ENCODE results near the gene APBB3. TPM values are rescaled to one million over a fixed set of nuclear protein-coding genes. Genes with fewer than 3 reads are reported as not detected.

Gene APBB3
- total RNA-seq, 4 donors from 2014 or later, result 6.8 to 12.5 (median 11.8) TPM

- H3K4me3 ChIP-seq, result peak overlapping the region; percentile 69 to 87 (median 72)
- TF ChIP-seq POLR2A (IDR thresholded peaks at IDR 0.05; ENCODE audit: low read depth), result no peak
- TF ChIP-seq CTCF (IDR thresholded peaks at IDR 0.05), result no peak
- TF ChIP-seq POLR2AphosphoS5 (IDR thresholded peaks at IDR 0.05), result no peak
- no peak for TF ChIP-seq EP300 (IDR thresholded peaks at IDR 0.05)
- H3K27ac ChIP-seq (replicated peaks in 1 of 4), result peak overlapping the region; percentile 12 to 90 (median 86)
- H3K4me1 ChIP-seq, result peaks cover 32 to 45% (median 42%) of the 10 kb centered on the region in 4 donors
- no peaks in the 10 kb centered on the region for H3K9me3 ChIP-seq
- WGBS, result 6% methylated on average over 6 of the region's 6 CpGs
- H3K27me3 ChIP-seq, result no peaks in the 10 kb centered on the region
- peaks cover 5 to 41% (median 22%) of the 10 kb centered on the region in 4 donors for H3K36me3 ChIP-seq
- intact Hi-C loops (cut with DNase I), result no loop called here
- DNase-seq (ENCODE audit: extremely low spot score), result no peak
Observed at GRCh38 chr5:140556438-140556837, 8.0 kb downstream of the APBB3 start.

GRCh38 chr5:140555747-140556312 lies 8.6 kb downstream of the APBB3 start:
- Histone ChIP-seq H3K4me1 (peaks cover 32 to 42% (median 41%) of the 10 kb centered on the region in 4 donors), H3K9me3 (no peaks in the 10 kb centered on the region), H3K27me3 (no peaks in the 10 kb centered on the region), H3K4me3 (peak overlapping the region in 3 of 4 donors; percentile 69 to 87 (median 73)), H3K36me3 (peaks cover 5 to 41% (median 26%) of the 10 kb centered on the region in 4 donors), H3K27ac (replicated peaks in 1 of 4) (peak overlapping the region; percentile 2 to 90 (median 50))
- DNase-seq (ENCODE audit: extremely low spot score), result no peak
- 92% methylated on average over 1 of the region's 1 CpG for WGBS
- TF ChIP-seq CTCF (IDR thresholded peaks at IDR 0.05), result no peak
- no peak for TF ChIP-seq EP300 (IDR thresholded peaks at IDR 0.05)
- TF ChIP-seq POLR2AphosphoS5 (IDR thresholded peaks at IDR 0.05), result no peak
- intact Hi-C loops (cut with DNase I), result no loop called here

GRCh38 chr5:140554454-140554853 lies 9.9 kb downstream of the APBB3 start:
- DNase-seq (ENCODE audit: extremely low spot score), result no peak
- no peaks in the 10 kb centered on the region for H3K9me3 ChIP-seq
- peaks cover 5 to 41% (median 30%) of the 10 kb centered on the region in 4 donors for H3K36me3 ChIP-seq
- 66% methylated on average over 2 of the region's 2 CpGs for WGBS
- no peak overlapping the region for H3K4me3 ChIP-seq
- H3K27ac ChIP-seq (replicated peaks in 1 of 4), result peak overlapping the region in 2 of 4 donors; percentile 15 to 98
- intact Hi-C loops (cut with DNase I), result loop anchor here (5.0 kb wide), 1 partner anchor 83 kb away; the partner anchor contains the start of gene TMCO6
- TF ChIP-seq POLR2AphosphoS5 (IDR thresholded peaks at IDR 0.05) (no peak), EP300 (IDR thresholded peaks at IDR 0.05) (no peak)
- H3K4me1 ChIP-seq, result peaks cover 43 to 55% (median 55%) of the 10 kb centered on the region in 4 donors
- H3K27me3 ChIP-seq, result no peaks in the 10 kb centered on the region

GRCh38 chr5:140553657-140554056 lies 10.7 kb downstream of the APBB3 start:
- intact Hi-C loops (cut with DNase I), result loop anchor here (5.0 kb wide), 1 partner anchor 84 kb away; the partner anchor contains the start of gene TMCO6
- DNase-seq (ENCODE audit: extremely low spot score), result no peak
- Histone ChIP-seq H3K4me3 (no peak overlapping the region), H3K9me3 (no peaks in the 10 kb centered on the region), H3K4me1 (peaks cover 51 to 63% (median 62%) of the 10 kb centered on the region in 4 donors), H3K36me3 (peaks cover 5 to 39% (median 28%) of the 10 kb centered on the region in 4 donors), H3K27ac (replicated peaks in 1 of 4) (peak overlapping the region in 2 of 4 donors; percentile 22 to 98), H3K27me3 (no peaks in the 10 kb centered on the region)
- TF ChIP-seq POLR2A (IDR thresholded peaks at IDR 0.05; ENCODE audit: low read depth) (no peak), EP300 (IDR thresholded peaks at IDR 0.05) (no peak), CTCF (IDR thresholded peaks at IDR 0.05) (no peak), POLR2AphosphoS5 (IDR thresholded peaks at IDR 0.05) (no peak)
- WGBS, result 82% methylated on average over 2 of the region's 2 CpGs

- no peak for TF ChIP-seq CTCF (IDR thresholded peaks at IDR 0.05)
- no peak for TF ChIP-seq EP300 (IDR thresholded peaks at IDR 0.05)
- no peak for TF ChIP-seq POLR2A (IDR thresholded peaks at IDR 0.05; ENCODE audit: low read depth)
- no peak for TF ChIP-seq POLR2AphosphoS5 (IDR thresholded peaks at IDR 0.05)
- Histone ChIP-seq H3K9me3 (no peaks in the 10 kb centered on the region), H3K36me3 (peaks cover 5 to 36% (median 28%) of the 10 kb centered on the region in 4 donors), H3K4me1 (peaks cover 65 to 72% (median 70%) of the 10 kb centered on the region in 4 donors), H3K4me3 (no peak overlapping the region), H3K27ac (replicated peaks in 1 of 4) (peak overlapping the region in 2 of 4 donors; percentile 93 to 98), H3K27me3 (no peaks in the 10 kb centered on the region)
- intact Hi-C loops (cut with DNase I), result loop anchor here (5.0 kb wide), 1 partner anchor 85 kb away; the partner anchor contains the start of gene TMCO6
- 70% methylated on average over 2 of the region's 4 CpGs for WGBS
- DNase-seq (ENCODE audit: extremely low spot score), result no peak
Observed at GRCh38 chr5:140551872-140552271, 12.5 kb downstream of the APBB3 start.
